RWPE1 (cell line): ENCODE data around the gene ST8SIA5.
A peak's percentile ranks its signal among the peaks of the same experiment; 100 is the strongest.

Experiments
- CTCF ChIA-PET: fragments of 350-600 bp; sonication (Branson Sonifier 250); formaldehyde crosslinking; extraction: SDS; loops from one replicate; lab custom pipeline; 2021; lab: Yijun Ruan, JAX
- POLR2A ChIA-PET: fragments of 400-600 bp; formaldehyde crosslinking; extraction: SDS; loops from one replicate; lab custom pipeline; 2020; ENCODE audit warnings: antibody characterized with exemption; ENCODE audit not compliant: low non-redundant PET; lab: Yijun Ruan, JAX
- DNase-seq: peaks from one replicate; pipeline ENCODE4 v3.0.0; 2012; ENCODE audit warnings: low spot score
- H3K27ac ChIP-seq: fragments of 450-650 bp; 2 replicates; pipeline ENCODE4 v1.5.1; 2017
- CTCF ChIP-seq: fragments of 450-650 bp; conservative IDR thresholded peaks from 2 replicates; pipeline ENCODE4 v1.5.1; 2017; ENCODE audit warnings: low read depth, mild to moderate bottlenecking

The ST8SIA5 gene

GRCh38 chr18:46636040-46636630, 120.7 kb downstream of the ST8SIA5 start:
- no peak overlapping the region for H3K27ac ChIP-seq
- TF ChIP-seq CTCF = no peak
- POLR2A ChIA-PET = no interaction called here
- CTCF ChIA-PET = no interaction called here
- DNase-seq = no peak

- TF ChIP-seq CTCF = no peak
- CTCF ChIA-PET = interaction anchor here (0.5 kb wide), 1 partner anchor 30 kb away, joined by 3 read pairs; no protein-coding TSS in a partner anchor
- peak; percentile 79 for DNase-seq
Measured at GRCh38 chr18:46632401-46633071, 124.3 kb downstream of the ST8SIA5 start.

GRCh38 chr18:46630991-46631390, 125.9 kb downstream of the ST8SIA5 start:
- TF ChIP-seq CTCF = no peak
- DNase-seq = no peak
- POLR2A ChIA-PET = no interaction called here
- H3K27ac ChIP-seq = no peak overlapping the region
- CTCF ChIA-PET = interaction anchor here (0.8 kb wide), 1 partner anchor 27 kb away, joined by 3 read pairs; no protein-coding TSS in a partner anchor

More at GRCh38 chr18:46632401-46633071, 124.3 kb downstream of the ST8SIA5 start:
- POLR2A ChIA-PET = no interaction called here
- H3K27ac ChIP-seq = no peak overlapping the region

GRCh38 chr18:46630160-46630559, 126.7 kb downstream of the ST8SIA5 start:
- TF ChIP-seq CTCF = no peak
- DNase-seq = no peak

GRCh38 chr18:46629361-46629760, 127.5 kb downstream of the ST8SIA5 start:
- CTCF ChIA-PET = no interaction called here
- H3K27ac ChIP-seq = no peak overlapping the region
- TF ChIP-seq CTCF = no peak
- POLR2A ChIA-PET = no interaction called here
- no peak for DNase-seq

More at GRCh38 chr18:46630160-46630559, 126.7 kb downstream of the ST8SIA5 start:
- ChIA-PET CTCF (no interaction called here), POLR2A (no interaction called here)
- H3K27ac ChIP-seq = no peak overlapping the region

DNA sequence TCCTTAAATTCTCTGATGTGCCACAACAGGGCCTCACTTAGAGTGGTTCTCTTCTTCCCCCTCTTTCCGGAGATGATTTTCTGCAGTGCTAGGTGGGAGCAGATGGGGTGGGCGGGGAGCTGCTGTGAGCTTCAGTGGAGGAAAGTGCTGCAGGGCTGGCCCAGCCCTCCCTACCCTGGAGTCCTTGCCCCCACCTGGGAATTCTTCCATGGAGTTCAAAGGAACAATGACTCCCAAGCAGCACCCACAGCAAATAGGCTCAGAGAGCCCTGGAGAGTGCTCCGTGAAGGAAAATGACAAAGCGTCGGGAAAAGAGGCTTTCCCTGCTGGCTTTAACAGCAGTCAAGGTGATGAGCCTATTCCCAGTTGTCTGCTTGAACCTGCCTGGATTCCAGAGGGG, 128.6 kb downstream of the ST8SIA5 start:
- TF ChIP-seq CTCF = no peak
- ChIA-PET POLR2A (no interaction called here), CTCF (no interaction called here)
- no peak for DNase-seq
- H3K27ac ChIP-seq = no peak overlapping the region
